Measurements from ENCODE around the gene KBTBD8. TPM values are rescaled to one million over a fixed set of nuclear protein-coding genes. Genes with fewer than 3 reads are reported as not detected.

KBTBD8 gene
- total and polyA plus RNA-seq, 2 of the 13 experiments (the other 11 are each of a cell fraction or from before 2014, with no cell fraction given): 1.1 to 7.6 TPM

DNA sequence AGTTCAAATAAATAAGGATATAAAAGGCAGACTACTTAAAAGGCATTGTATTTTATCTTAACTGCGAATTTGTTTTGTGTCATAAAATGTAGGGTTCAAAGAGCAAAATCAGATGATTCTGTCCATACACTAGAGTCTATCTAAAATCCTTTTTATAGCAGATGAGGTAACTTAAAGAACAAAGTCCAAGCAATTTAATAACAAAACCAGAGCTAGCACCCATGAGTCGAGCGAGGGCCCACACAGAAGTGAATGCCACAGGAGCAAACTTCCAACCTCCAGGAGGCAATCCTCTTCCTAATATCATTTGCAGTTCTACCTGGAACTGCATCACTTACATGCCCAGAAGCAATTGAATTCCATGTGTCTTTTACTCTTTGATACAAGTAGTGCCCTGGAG lies 35.4 kb upstream of the KBTBD8 start (continued):
- TF ChIP-seq, protein P1, sequence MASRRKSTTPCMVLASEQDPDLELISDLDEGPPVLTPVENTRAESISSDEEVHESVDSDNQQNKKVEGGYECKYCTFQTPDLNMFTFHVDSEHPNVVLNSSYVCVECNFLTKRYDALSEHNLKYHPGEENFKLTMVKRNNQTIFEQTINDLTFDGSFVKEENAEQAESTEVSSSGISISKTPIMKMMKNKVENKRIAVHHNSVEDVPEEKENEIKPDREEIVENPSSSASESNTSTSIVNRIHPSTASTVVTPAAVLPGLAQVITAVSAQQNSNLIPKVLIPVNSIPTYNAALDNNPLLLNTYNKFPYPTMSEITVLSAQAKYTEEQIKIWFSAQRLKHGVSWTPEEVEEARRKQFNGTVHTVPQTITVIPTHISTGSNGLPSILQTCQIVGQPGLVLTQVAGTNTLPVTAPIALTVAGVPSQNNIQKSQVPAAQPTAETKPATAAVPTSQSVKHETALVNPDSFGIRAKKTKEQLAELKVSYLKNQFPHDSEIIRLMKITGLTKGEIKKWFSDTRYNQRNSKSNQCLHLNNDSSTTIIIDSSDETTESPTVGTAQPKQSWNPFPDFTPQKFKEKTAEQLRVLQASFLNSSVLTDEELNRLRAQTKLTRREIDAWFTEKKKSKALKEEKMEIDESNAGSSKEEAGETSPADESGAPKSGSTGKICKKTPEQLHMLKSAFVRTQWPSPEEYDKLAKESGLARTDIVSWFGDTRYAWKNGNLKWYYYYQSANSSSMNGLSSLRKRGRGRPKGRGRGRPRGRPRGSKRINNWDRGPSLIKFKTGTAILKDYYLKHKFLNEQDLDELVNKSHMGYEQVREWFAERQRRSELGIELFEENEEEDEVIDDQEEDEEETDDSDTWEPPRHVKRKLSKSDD (CRISPR knock-in tag; IDR thresholded peaks at IDR 0.05; ENCODE audit: low read depth): no peak
- TF ChIP-seq ADNP (CRISPR knock-in tag; IDR thresholded peaks at IDR 0.05): no peak

GRCh38 chr3:66971245-66971644 lies 26.9 kb upstream of the KBTBD8 start:
- DNase-seq (ENCODE audit: low spot score) (no peak), ATAC-seq (no peak), FAIRE-seq (no peak)
- 18% methylated on average over 3 of the region's 3 CpGs for WGBS (ENCODE audit: low lambda C conversion rate)
- H3K79me2 ChIP-seq (ENCODE audit: insufficient read depth, low read length): no peaks in the 10 kb centered on the region
- POLR2A ChIA-PET: no interaction called here
- no peak overlapping the region for H3K4me3 ChIP-seq (replicated peaks in 1 of 3; ENCODE audit: insufficient read depth in 1 of 3, low read depth in 2 of 3, low read length in 3 of 3)
- H4K20me1 ChIP-seq (ENCODE audit: insufficient read depth, low read length): no peaks in the 10 kb centered on the region
- no peaks in the 10 kb centered on the region for H3K36me3 ChIP-seq (replicated peaks in 1 of 2; ENCODE audit: control insufficient read depth in 1 of 2, insufficient read depth in 2 of 2, low read length in 2 of 2)
- CTCF ChIA-PET (ENCODE audit: low intra/inter-chr PET ratio, low total read pairs): interaction anchor here (1.6 kb wide), 1 partner anchor 1905 kb away, joined by 6 read pairs; no protein-coding TSS in a partner anchor
- no peak overlapping the region for H3K9ac ChIP-seq (ENCODE audit: insufficient read depth, low read depth, low read length)
- no peak overlapping the region for H2AFZ ChIP-seq (ENCODE audit: low read length)
- peaks cover 8% of the 10 kb centered on the region; the same call in 1 of the 2 replicates for H3K4me1 ChIP-seq (ENCODE audit: insufficient read depth, low read length)
- peaks cover 0 to 12% of the 10 kb centered on the region in 2 experiments; a peak in 3 of 5 replicates for H3K27me3 ChIP-seq (ENCODE audit: control insufficient read depth in 1 of 2, insufficient read depth in 2 of 2, low read length in 2 of 2)
- BruUV-seq (replicated peaks): no TSS peak
- in situ Hi-C loops (cut with HindIII; ENCODE audit: extremely low pct_ligation_motif_present, low pct_unique_long_range_greater_than_20kb): loop anchor here (25.0 kb wide), 1 partner anchor 391 kb away; no protein-coding TSS in a partner anchor
- no peak overlapping the region for H3K4me2 ChIP-seq (ENCODE audit: low read depth, low read length)
- no peak overlapping the region for H3K27ac ChIP-seq (ENCODE audit: extremely low read length, insufficient read depth, low read length)
- H3K9me3 ChIP-seq (ENCODE audit: low read length): no peaks in the 10 kb centered on the region
- intact Hi-C loops (cut with micrococcal nuclease; ENCODE audit: unreplicated experiment): loop anchor here (5.0 to 10.0 kb wide), 3 partner anchors 134 to 1906 kb away; no protein-coding TSS in a partner anchor
- TF ChIP-seq ZBTB10 (CRISPR knock-in tag; IDR thresholded peaks at IDR 0.05; ENCODE audit: borderline replicate concordance) (no peak), RARA (CRISPR knock-in tag; IDR thresholded peaks at IDR 0.05) (no peak), TARDBP (CRISPR knock-in tag; IDR thresholded peaks at IDR 0.05) (no peak), PAF1 (CRISPR knock-in tag; IDR thresholded peaks at IDR 0.05) (no peak), ZNF709 (CRISPR knock-in tag; IDR thresholded peaks at IDR 0.05) (no peak), JUNB (CRISPR knock-in tag; IDR thresholded peaks at IDR 0.05; ENCODE audit: borderline replicate concordance) (no peak), ZNF841 (CRISPR knock-in tag; IDR thresholded peaks at IDR 0.05; ENCODE audit: borderline replicate concordance) (no peak), SRSF9 (IDR thresholded peaks at IDR 0.05; ENCODE audit: borderline replicate concordance, insufficient read depth, low read depth, low read length, poor library complexity, severe bottlenecking) (no peak), ZNF564 (CRISPR knock-in tag; IDR thresholded peaks at IDR 0.05) (no peak), CEBPG (CRISPR knock-in tag; IDR thresholded peaks at IDR 0.05) (no peak)
- TF ChIP-seq, protein P2, sequence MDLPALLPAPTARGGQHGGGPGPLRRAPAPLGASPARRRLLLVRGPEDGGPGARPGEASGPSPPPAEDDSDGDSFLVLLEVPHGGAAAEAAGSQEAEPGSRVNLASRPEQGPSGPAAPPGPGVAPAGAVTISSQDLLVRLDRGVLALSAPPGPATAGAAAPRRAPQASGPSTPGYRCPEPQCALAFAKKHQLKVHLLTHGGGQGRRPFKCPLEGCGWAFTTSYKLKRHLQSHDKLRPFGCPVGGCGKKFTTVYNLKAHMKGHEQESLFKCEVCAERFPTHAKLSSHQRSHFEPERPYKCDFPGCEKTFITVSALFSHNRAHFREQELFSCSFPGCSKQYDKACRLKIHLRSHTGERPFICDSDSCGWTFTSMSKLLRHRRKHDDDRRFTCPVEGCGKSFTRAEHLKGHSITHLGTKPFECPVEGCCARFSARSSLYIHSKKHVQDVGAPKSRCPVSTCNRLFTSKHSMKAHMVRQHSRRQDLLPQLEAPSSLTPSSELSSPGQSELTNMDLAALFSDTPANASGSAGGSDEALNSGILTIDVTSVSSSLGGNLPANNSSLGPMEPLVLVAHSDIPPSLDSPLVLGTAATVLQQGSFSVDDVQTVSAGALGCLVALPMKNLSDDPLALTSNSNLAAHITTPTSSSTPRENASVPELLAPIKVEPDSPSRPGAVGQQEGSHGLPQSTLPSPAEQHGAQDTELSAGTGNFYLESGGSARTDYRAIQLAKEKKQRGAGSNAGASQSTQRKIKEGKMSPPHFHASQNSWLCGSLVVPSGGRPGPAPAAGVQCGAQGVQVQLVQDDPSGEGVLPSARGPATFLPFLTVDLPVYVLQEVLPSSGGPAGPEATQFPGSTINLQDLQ (CRISPR knock-in tag; IDR thresholded peaks at IDR 0.05): no peak

All from HepG2 (cell line).